ENCODE results near the gene MAST4.

- no peak for TF ChIP-seq EZH2 (IDR thresholded peaks at IDR 0.05; ENCODE audit: insufficient read depth, low read length)
- TF ChIP-seq CTCF (IDR thresholded peaks at IDR 0.05; ENCODE audit: insufficient read depth, low read depth, low read length), result no peak
These were observed 233.6 kb downstream of the MAST4 start for GRCh38 chr5:66829826-66830225.
